ENCODE data around the gene KCTD16.

DNA sequence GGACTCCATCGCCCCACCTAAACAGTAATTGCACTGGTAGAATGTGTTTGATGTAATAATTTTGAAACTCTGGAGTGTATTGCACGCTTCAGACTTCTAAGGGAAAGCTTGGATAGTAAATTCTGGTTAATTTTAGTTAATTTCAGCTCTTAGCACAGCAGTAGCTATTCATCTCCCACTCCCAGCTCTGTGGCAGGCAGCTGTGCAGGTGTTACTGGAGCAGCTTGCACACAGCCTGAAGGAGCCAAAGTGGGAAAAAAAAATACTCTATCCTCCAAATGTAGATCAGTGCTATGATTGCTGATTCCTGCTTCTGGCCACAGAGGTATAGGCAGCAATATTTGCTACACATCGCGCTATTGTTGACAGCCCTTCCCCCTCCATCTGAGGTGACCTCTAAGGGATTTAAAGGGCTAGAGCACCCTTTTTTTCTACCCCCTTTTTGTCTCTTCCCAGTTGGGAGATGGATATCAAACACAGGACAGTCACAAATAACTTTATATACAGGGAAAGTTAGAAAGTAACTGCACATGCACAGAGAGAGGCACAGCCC is 97.4 kb downstream of the KCTD16 start:
- TF ChIP-seq, protein P1, sequence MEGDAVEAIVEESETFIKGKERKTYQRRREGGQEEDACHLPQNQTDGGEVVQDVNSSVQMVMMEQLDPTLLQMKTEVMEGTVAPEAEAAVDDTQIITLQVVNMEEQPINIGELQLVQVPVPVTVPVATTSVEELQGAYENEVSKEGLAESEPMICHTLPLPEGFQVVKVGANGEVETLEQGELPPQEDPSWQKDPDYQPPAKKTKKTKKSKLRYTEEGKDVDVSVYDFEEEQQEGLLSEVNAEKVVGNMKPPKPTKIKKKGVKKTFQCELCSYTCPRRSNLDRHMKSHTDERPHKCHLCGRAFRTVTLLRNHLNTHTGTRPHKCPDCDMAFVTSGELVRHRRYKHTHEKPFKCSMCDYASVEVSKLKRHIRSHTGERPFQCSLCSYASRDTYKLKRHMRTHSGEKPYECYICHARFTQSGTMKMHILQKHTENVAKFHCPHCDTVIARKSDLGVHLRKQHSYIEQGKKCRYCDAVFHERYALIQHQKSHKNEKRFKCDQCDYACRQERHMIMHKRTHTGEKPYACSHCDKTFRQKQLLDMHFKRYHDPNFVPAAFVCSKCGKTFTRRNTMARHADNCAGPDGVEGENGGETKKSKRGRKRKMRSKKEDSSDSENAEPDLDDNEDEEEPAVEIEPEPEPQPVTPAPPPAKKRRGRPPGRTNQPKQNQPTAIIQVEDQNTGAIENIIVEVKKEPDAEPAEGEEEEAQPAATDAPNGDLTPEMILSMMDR (conservative IDR thresholded peaks at IDR 0.05; ENCODE audit: low read length) = no peak
- TF ChIP-seq EZH2phosphoT487 (IDR thresholded peaks at IDR 0.05; ENCODE audit: borderline replicate concordance, low read depth, low read length) = no peak

All from OCI-LY7 (cell line).